GM12878 (cell line): ENCODE data around the gene COL11A2. TPM values are rescaled to one million over a fixed set of nuclear protein-coding genes. Genes with fewer than 3 reads are reported as not detected.
A peak's percentile ranks its signal among the peaks of the same experiment; 100 is the strongest.

Experiments
- ATAC-seq: fragments of 200-7000 bp; cut with Tn5 transposase; 3 replicates; pipeline ENCODE4 v1.9.1; 2020; ENCODE audit warnings: mild to moderate bottlenecking, moderate library complexity
- BruUV-seq: library from RNA; stranded (reverse); fragments of 400-500 nt; replicated peaks from 2 replicates; lab custom pipeline; 2021; lab: Mats Ljungman, UMichigan
- CTCF ChIA-PET: fragments of 300-600 bp; sonication (Branson Sonifier 250); formaldehyde crosslinking; extraction: SDS; loops from one replicate; lab custom pipeline; 2021; ENCODE audit warnings: inconsistent platforms; lab: Yijun Ruan, JAX
- POLR2A ChIA-PET: fragments of 350-600 bp; formaldehyde crosslinking; extraction: SDS; loops from one replicate; lab custom pipeline; 2021; ENCODE audit warnings: inconsistent platforms; lab: Charles Lee
- RAD21 ChIA-PET: fragments of 300-600 bp; sonication (Branson Sonifier 250); formaldehyde crosslinking; loops from one replicate; lab custom pipeline; 2023; ENCODE audit warnings: antibody characterized with exemption; ENCODE audit not compliant: unreplicated experiment; lab: Charles Lee
- SMC1A ChIA-PET: fragments of 300-600 bp; sonication (Branson Sonifier 250); formaldehyde crosslinking; loops from one replicate; lab custom pipeline; 2023; ENCODE audit not compliant: unreplicated experiment, uncharacterized antibody; lab: Charles Lee
- DNase-seq: peaks from one replicate; pipeline ENCODE4 v3.0.0-alpha.2; 2011; ENCODE audit warnings: low read depth, low spot score
- FAIRE-seq: peaks from 3 replicates; lab custom pipeline; 2011; peaks lifted over from hg19 to GRCh38; lab: Jason Lieb, UNC
- H2AFZ ChIP-seq: 2 replicates; pipeline ENCODE4 v1.6.0; 2011; ENCODE audit warnings: low read depth, low read length, control low read depth; ENCODE audit not compliant: control insufficient read depth
- H3K27ac ChIP-seq: 2 replicates; pipeline ENCODE4 v1.5.1; 2011; ENCODE audit warnings: control low read depth; ENCODE audit not compliant: control insufficient read depth, insufficient read depth
- H3K27me3 ChIP-seq, 2 experiments: replicated peaks in 1 of 2; 2 replicates each; pipeline versions ENCODE4 v1.6.0 to v1.6.1; 2011; ENCODE audit warnings: low read length in 1 of 2; ENCODE audit not compliant: control insufficient read depth in 2 of 2, insufficient read depth in 2 of 2
- H3K36me3 ChIP-seq, 2 experiments: 2 replicates each; pipeline ENCODE4 v1.5.1; 2011; ENCODE audit warnings: low read length in 1 of 2; ENCODE audit not compliant: control insufficient read depth in 2 of 2, insufficient read depth in 2 of 2
- H3K4me1 ChIP-seq: 2 replicates; pipeline ENCODE4 v1.6.1; 2011; ENCODE audit warnings: mild to moderate bottlenecking, low read length, moderate library complexity, mixed read lengths; ENCODE audit not compliant: control insufficient read depth, insufficient read depth
- H3K4me2 ChIP-seq: 2 replicates; pipeline ENCODE4 v1.6.0; 2011; ENCODE audit warnings: control low read depth; ENCODE audit not compliant: control insufficient read depth, insufficient read depth
- H3K4me3 ChIP-seq: fragments of 200-600 bp; sonication (generic); 2 replicates; pipeline ENCODE4 v1.5.1; 2016
- H3K79me2 ChIP-seq: 2 replicates; pipeline ENCODE4 v1.6.0; 2011; ENCODE audit warnings: low read length; ENCODE audit not compliant: control insufficient read depth, insufficient read depth
- H3K9ac ChIP-seq: 2 replicates; pipeline ENCODE4 v1.8.0; 2011; ENCODE audit warnings: low read length, control low read depth, mixed read lengths; ENCODE audit not compliant: control insufficient read depth, insufficient read depth
- H3K9me3 ChIP-seq: replicated peaks from 3 replicates; pipeline ENCODE4 v1.5.1; 2011; ENCODE audit warnings: mild to moderate bottlenecking, low read length; ENCODE audit not compliant: control insufficient read depth, insufficient read depth
- H4K20me1 ChIP-seq: 2 replicates; pipeline ENCODE4 v1.6.0; 2011; ENCODE audit not compliant: control insufficient read depth, insufficient read depth
- CHD4 ChIP-seq: fragments of 200-600 bp; sonication (generic); IDR thresholded peaks from 2 replicates; pipeline ENCODE4 v1.6.1; 2016; ENCODE audit warnings: mild to moderate bottlenecking
- IKZF1 ChIP-seq: fragments of 450-650 bp; conservative IDR thresholded peaks from 2 replicates; pipeline ENCODE4 v1.6.1; 2017; ENCODE audit warnings: antibody characterized with exemption, mild to moderate bottlenecking
- LARP7 ChIP-seq: fragments of 450-650 bp; IDR thresholded peaks from 2 replicates; pipeline ENCODE4 v1.6.1; 2017; ENCODE audit warnings: mild to moderate bottlenecking
- NFIC ChIP-seq: IDR thresholded peaks from 2 replicates; pipeline ENCODE4 v1.6.1; 2012; ENCODE audit warnings: low read depth, mild to moderate bottlenecking, inconsistent platforms, low read length, moderate library complexity
- NFXL1 ChIP-seq: fragments of 450-650 bp; IDR thresholded peaks from 2 replicates; pipeline ENCODE4 v1.6.1; 2017; ENCODE audit warnings: antibody characterized with exemption, mild to moderate bottlenecking, borderline replicate concordance
- NR2C1 ChIP-seq: fragments of 450-650 bp; IDR thresholded peaks from 2 replicates; pipeline ENCODE4 v1.6.1; 2017; ENCODE audit warnings: antibody characterized with exemption, mild to moderate bottlenecking, moderate library complexity
- POU2F2 ChIP-seq: IDR thresholded peaks from 3 replicates; pipeline ENCODE4 v1.6.1; 2011; ENCODE audit warnings: low read depth, mild to moderate bottlenecking, low read length, borderline replicate concordance
- SMAD1 ChIP-seq: fragments of 450-650 bp; IDR thresholded peaks from 2 replicates; pipeline ENCODE4 v1.6.1; 2018; ENCODE audit warnings: mild to moderate bottlenecking, low read depth; ENCODE audit not compliant: partially characterized antibody
- SPI1 ChIP-seq: IDR thresholded peaks from 2 replicates; pipeline ENCODE4 v1.6.1; 2011; ENCODE audit warnings: low read depth, mild to moderate bottlenecking, low read length, moderate library complexity, borderline replicate concordance; ENCODE audit not compliant: insufficient read depth
- YY1 ChIP-seq: IDR thresholded peaks from 2 replicates; pipeline ENCODE4 v1.6.1; 2011; ENCODE audit warnings: low read depth, mild to moderate bottlenecking, low read length
- WGBS: methylation state at CpG from one replicate; pipeline ENCODE4 v1.1.6; 2016; ENCODE audit warnings: low lambda C conversion rate; ENCODE audit not compliant: insufficient replicate concordance, insufficient coverage; ENCODE audit errors: missing lambda C conversion rate; 5-methylcytosine and 5-hydroxymethylcytosine counted together
- in situ Hi-C: fragments of 300-500 bp; cut with MboI; formaldehyde crosslinking; loops from 9 replicates; pipeline ENCODE4 v1.14.3; 2018; ENCODE audit warnings: mixed read lengths
- intact Hi-C: fragments of 100-400 bp; cut with micrococcal nuclease; formaldehyde crosslinking; loops from one replicate; pipeline ENCODE4 v1.14.2; 2022; ENCODE audit not compliant: unreplicated experiment
- polyA plus RNA-seq, 11 experiments: library from polyadenylated mRNA; depleted of rRNA in 4 of 11; unstranded in 6 of 11; stranded (reverse) in 5 of 11; fragments of >200 nt; fragmentation: Nextera tagmentation in 4 of 11; fragmentation: Illumina TruSeq in 1 of 11; extraction: Ambion mirVana in 4 of 11; extraction: Trizol in 1 of 11; gene quantifications; 1 replicate in 1 of 11; 2 replicates in 10 of 11; pipeline versions ENCODE4 v1.2.1 to v1.2.3, GENCODE V29; 2011 to 2016; ENCODE audit warnings: inconsistent platforms in 2 of 11, missing spikeins in 2 of 11, low read depth in 1 of 11
- total RNA-seq, 4 experiments: library from RNA; depleted of rRNA in 3 of 4; stranded (reverse); fragments of >200 nt in 3 of 4; fragmentation: Illumina TruSeq in 1 of 4; extraction: Trizol in 1 of 4; gene quantifications; 2 replicates each; pipeline versions ENCODE4 v1.2.1 to v1.2.3, GENCODE V29; 2013 to 2021
- TF ChIP-seq, protein P1 (sequence below): IDR thresholded peaks from 2 replicates; pipeline ENCODE4 v1.6.1; 2012; ENCODE audit warnings: low read depth, low read length, improper control_type of control experiment
- TF ChIP-seq, protein P2 (sequence below): fragments of 150-350 bp; IDR thresholded peaks from 2 replicates; pipeline ENCODE4 v1.6.1; 2016; ENCODE audit warnings: low read depth, low read length
- TF ChIP-seq, protein P3 (sequence below): IDR thresholded peaks from 2 replicates; pipeline ENCODE4 v1.6.1; 2011; ENCODE audit warnings: low read depth, mild to moderate bottlenecking, low read length, moderate library complexity, borderline replicate concordance; ENCODE audit errors: extremely low read depth

Gene COL11A2
- total and polyA plus RNA-seq, 10 of the 15 experiments (the other 5 are each of a cell fraction or from before 2014, with no cell fraction given), result 0.03 to 0.83 (median 0.22) TPM; not detected in 1

DNA sequence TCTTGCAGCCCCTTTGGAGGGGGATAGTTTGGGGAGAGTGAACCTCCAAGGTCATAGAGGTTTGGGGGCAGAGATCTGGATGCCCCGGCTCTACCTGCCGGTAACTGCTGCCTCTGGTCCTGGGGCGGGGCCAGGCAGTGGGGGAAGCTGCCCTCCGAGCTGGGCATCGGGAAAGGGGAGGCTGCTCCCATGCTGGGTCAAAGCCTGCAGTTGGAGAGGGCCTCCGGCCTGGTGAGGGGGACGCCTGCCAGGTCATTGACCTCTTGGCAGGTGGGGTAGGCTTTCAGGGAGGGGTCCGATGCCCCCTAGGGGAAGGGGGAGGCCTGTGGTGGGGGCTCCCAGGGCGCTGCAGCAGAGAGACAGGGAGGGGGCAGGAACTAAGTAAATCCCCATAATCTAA lies 7.1 kb downstream of the COL11A2 start:
- ChIA-PET SMC1A (no interaction called here), RAD21 (no interaction called here), POLR2A (no interaction called here), CTCF (no interaction called here)
- no peaks in the 10 kb centered on the region for H4K20me1 ChIP-seq
- H3K9me3 ChIP-seq, result peaks cover 9% of the 10 kb centered on the region
- H3K9ac ChIP-seq, result no peak overlapping the region
- no peak for FAIRE-seq
- intact Hi-C loops (no loop called here), in situ Hi-C loops (no loop called here)
- H3K79me2 ChIP-seq, result no peaks in the 10 kb centered on the region
- no peak overlapping the region for H2AFZ ChIP-seq
- no peak for ATAC-seq
- DNase-seq, result no peak
- H3K4me3 ChIP-seq, result no peak overlapping the region
- 64% methylated on average over 6 of the region's 9 CpGs for WGBS
- no peaks in the 10 kb centered on the region; a peak in 1 of 4 replicates for H3K27me3 ChIP-seq
- no peak overlapping the region for H3K27ac ChIP-seq
- no peak overlapping the region for H3K4me2 ChIP-seq
- no TSS peak for BruUV-seq
- H3K36me3 ChIP-seq, result no peaks in the 10 kb centered on the region
- TF ChIP-seq NFIC, result no peak
- TF ChIP-seq CHD4, result no peak
- TF ChIP-seq SMAD1, result no peak
- no peak for TF ChIP-seq NR2C1
- TF ChIP-seq LARP7, result no peak
- TF ChIP-seq NFXL1, result no peak
- peaks cover 6% of the 10 kb centered on the region for H3K4me1 ChIP-seq

DNA sequence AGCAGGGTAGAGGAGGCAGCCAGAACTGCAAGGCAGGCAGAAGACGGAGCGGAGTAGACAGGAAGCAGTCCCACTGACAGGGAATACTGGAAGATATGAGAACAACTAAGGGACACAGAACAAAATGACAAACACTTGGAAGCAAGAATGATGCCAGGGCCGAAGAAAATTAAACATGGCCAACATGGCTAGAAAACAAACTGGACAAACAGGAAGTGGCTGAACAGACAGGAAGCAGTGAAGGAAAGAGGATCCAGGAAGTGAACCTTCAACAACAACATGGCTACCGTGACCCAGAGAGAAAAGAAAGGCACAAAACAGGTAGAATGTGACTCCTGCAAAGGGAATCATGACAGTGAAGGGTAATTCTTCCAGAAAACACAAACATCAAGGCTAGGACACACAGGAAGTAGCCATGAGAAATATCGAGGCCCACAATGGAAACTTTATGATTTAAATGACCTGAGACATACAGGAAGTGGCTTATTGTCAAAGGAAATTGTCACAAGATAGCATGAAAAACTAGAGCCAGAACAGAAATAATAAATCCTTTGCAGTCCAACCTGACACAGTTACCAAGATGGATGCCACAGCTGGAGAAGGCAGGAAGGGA lies 9.1 kb downstream of the COL11A2 start:
- 64% methylated on average over 5 of the region's 5 CpGs for WGBS
- H3K4me2 ChIP-seq, result no peak overlapping the region
- peaks cover 6% of the 10 kb centered on the region for H3K4me1 ChIP-seq
- ChIA-PET SMC1A (interaction anchor here (1.1 kb wide), 1 partner anchor 26 kb away, joined by 5 read pairs; the partner anchor contains the start of gene RING1), RAD21 (no interaction called here), POLR2A (no interaction called here), CTCF (interaction anchor here (1.0 to 2.1 kb wide), 4 partner anchors 14 to 66 kb away, joined by 3 to 9 read pairs (median 5); no protein-coding TSS in a partner anchor)
- FAIRE-seq (peak; percentile 66), DNase-seq (no peak), ATAC-seq (no peak)
- no peaks in the 10 kb centered on the region; a peak in 1 of 4 replicates for H3K27me3 ChIP-seq
- no peak overlapping the region for H3K9ac ChIP-seq
- H3K4me3 ChIP-seq, result no peak overlapping the region
- BruUV-seq, result no TSS peak
- peaks cover 9% of the 10 kb centered on the region for H3K9me3 ChIP-seq
- H4K20me1 ChIP-seq, result no peaks in the 10 kb centered on the region
- no peaks in the 10 kb centered on the region for H3K79me2 ChIP-seq
- H3K27ac ChIP-seq, result peak overlapping the region; percentile 48; the same call in 1 of the 2 replicates
- no peaks in the 10 kb centered on the region for H3K36me3 ChIP-seq
- peak overlapping the region; percentile 99 for H2AFZ ChIP-seq
- intact Hi-C loops (no loop called here), in situ Hi-C loops (no loop called here)
- TF ChIP-seq, protein P1, sequence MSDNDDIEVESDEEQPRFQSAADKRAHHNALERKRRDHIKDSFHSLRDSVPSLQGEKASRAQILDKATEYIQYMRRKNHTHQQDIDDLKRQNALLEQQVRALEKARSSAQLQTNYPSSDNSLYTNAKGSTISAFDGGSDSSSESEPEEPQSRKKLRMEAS, result no peak
- TF ChIP-seq, protein P2, sequence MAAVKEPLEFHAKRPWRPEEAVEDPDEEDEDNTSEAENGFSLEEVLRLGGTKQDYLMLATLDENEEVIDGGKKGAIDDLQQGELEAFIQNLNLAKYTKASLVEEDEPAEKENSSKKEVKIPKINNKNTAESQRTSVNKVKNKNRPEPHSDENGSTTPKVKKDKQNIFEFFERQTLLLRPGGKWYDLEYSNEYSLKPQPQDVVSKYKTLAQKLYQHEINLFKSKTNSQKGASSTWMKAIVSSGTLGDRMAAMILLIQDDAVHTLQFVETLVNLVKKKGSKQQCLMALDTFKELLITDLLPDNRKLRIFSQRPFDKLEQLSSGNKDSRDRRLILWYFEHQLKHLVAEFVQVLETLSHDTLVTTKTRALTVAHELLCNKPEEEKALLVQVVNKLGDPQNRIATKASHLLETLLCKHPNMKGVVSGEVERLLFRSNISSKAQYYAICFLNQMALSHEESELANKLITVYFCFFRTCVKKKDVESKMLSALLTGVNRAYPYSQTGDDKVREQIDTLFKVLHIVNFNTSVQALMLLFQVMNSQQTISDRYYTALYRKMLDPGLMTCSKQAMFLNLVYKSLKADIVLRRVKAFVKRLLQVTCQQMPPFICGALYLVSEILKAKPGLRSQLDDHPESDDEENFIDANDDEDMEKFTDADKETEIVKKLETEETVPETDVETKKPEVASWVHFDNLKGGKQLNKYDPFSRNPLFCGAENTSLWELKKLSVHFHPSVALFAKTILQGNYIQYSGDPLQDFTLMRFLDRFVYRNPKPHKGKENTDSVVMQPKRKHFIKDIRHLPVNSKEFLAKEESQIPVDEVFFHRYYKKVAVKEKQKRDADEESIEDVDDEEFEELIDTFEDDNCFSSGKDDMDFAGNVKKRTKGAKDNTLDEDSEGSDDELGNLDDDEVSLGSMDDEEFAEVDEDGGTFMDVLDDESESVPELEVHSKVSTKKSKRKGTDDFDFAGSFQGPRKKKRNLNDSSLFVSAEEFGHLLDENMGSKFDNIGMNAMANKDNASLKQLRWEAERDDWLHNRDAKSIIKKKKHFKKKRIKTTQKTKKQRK, result no peak
- TF ChIP-seq LARP7, result no peak
- peak; percentile 47; the same call in 1 of the 2 replicates for TF ChIP-seq SPI1
- TF ChIP-seq POU2F2, result no peak
- TF ChIP-seq, protein P3, sequence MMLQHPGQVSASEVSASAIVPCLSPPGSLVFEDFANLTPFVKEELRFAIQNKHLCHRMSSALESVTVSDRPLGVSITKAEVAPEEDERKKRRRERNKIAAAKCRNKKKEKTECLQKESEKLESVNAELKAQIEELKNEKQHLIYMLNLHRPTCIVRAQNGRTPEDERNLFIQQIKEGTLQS, result no peak
- 0 out of 2 replicates have a peak, but pooled peaks have one; percentile 22 for TF ChIP-seq NR2C1
- peak; percentile 70 for TF ChIP-seq YY1
- no peak for TF ChIP-seq IKZF1
